Thoracic aorta (tissue), 2 donors: ENCODE measurements around the gene KLHL3. TPM values are rescaled to one million over a fixed set of nuclear protein-coding genes. Genes with fewer than 3 reads are reported as not detected.

ENCODE experiments used
- ATAC-seq: fragments of 150-250 bp; one replicate; pipeline ENCODE4 v1.8.0; 2017; ENCODE audit warnings: low read depth; ENCODE audit not compliant: insufficient number of reproducible peaks, low FRiP score
- DNase-seq: peaks from one replicate; pipeline ENCODE4 v3.0.0-alpha.2; 2020; ENCODE audit warnings: low spot score
- H3K27ac ChIP-seq, 2 donors: fragments of 200-600 bp; sonication (generic); 1 replicate in 1 of 2; 2 replicates in 1 of 2; pipeline ENCODE4 v1.5.1; 2016; ENCODE audit warnings: mild to moderate bottlenecking in 2 of 2, moderate library complexity in 2 of 2
- H3K27me3 ChIP-seq: fragments of 200-600 bp; sonication (generic); replicated peaks from 2 replicates; pipeline ENCODE4 v1.6.0; 2016; ENCODE audit warnings: mild to moderate bottlenecking; ENCODE audit not compliant: insufficient read depth
- H3K36me3 ChIP-seq: fragments of 200-600 bp; sonication (generic); one replicate; pipeline ENCODE4 v1.5.1; 2016
- H3K4me1 ChIP-seq, 2 donors: fragments of 200-600 bp; sonication (generic); 1 replicate in 1 of 2; 2 replicates in 1 of 2; pipeline versions ENCODE4 v1.5.1 to v1.6.0; 2016; ENCODE audit warnings: low read depth in 2 of 2, mild to moderate bottlenecking in 1 of 2; ENCODE audit not compliant: control insufficient read depth in 1 of 2
- H3K4me3 ChIP-seq: fragments of 200-600 bp; sonication (generic); 2 replicates; pipeline ENCODE4 v1.5.1; 2016; ENCODE audit warnings: mild to moderate bottlenecking
- H3K9me3 ChIP-seq: fragments of 200-600 bp; sonication (generic); 2 replicates; pipeline ENCODE4 v1.5.1; 2016
- CTCF ChIP-seq: fragments of 200-600 bp; sonication (generic); IDR thresholded peaks from one replicate; pipeline ENCODE4 v1.5.1; 2019; ENCODE audit warnings: antibody characterized with exemption
- total RNA-seq, 2 donors: library from RNA; depleted of rRNA; stranded (reverse); fragments of >200 nt; gene quantifications; one replicate each; pipeline versions ENCODE4 v1.1.0 to v1.2.3, GENCODE V29; 2016

The KLHL3 gene
- total RNA-seq, 2 donors from 2014 or later, result 9.1 to 12.8 TPM

GRCh38 chr5:137665678-137666460 is 70.0 kb downstream of the KLHL3 start:
- Histone ChIP-seq H3K27me3 (no peaks in the 10 kb centered on the region), H3K27ac (peak overlapping the region; percentile 72 to 88), H3K36me3 (no peaks in the 10 kb centered on the region), H3K4me1 (peaks cover 19 to 29% of the 10 kb centered on the region in 2 donors), H3K4me3 (peak overlapping the region; percentile 47), H3K9me3 (no peaks in the 10 kb centered on the region)
- no peak for DNase-seq
- no peak for TF ChIP-seq CTCF
- ATAC-seq, result peak; percentile 53

GRCh38 chr5:137660349-137660817 is 75.5 kb downstream of the KLHL3 start:
- Histone ChIP-seq H3K36me3 (no peaks in the 10 kb centered on the region), H3K4me1 (peaks cover 11 to 23% of the 10 kb centered on the region in 2 donors), H3K27me3 (no peaks in the 10 kb centered on the region), H3K27ac (peak overlapping the region; percentile 63 to 72), H3K4me3 (no peak overlapping the region), H3K9me3 (no peaks in the 10 kb centered on the region)
- DNase-seq (peak; percentile 33), ATAC-seq (no peak)
- peak; percentile 69 for TF ChIP-seq CTCF

GRCh38 chr5:137659209-137659608 is 76.7 kb downstream of the KLHL3 start:
- no peak for TF ChIP-seq CTCF

GRCh38 chr5:137658324-137658723 is 77.6 kb downstream of the KLHL3 start:
- no peaks in the 10 kb centered on the region for H3K36me3 ChIP-seq
- no peak overlapping the region for H3K27ac ChIP-seq
- H3K4me1 ChIP-seq, result peaks cover 11 to 20% of the 10 kb centered on the region in 2 donors
- ATAC-seq, result no peak
- no peak for TF ChIP-seq CTCF
- H3K9me3 ChIP-seq, result no peaks in the 10 kb centered on the region
- H3K4me3 ChIP-seq, result no peak overlapping the region
- DNase-seq, result no peak
- H3K27me3 ChIP-seq, result no peaks in the 10 kb centered on the region

More at GRCh38 chr5:137659209-137659608, 76.7 kb downstream of the KLHL3 start:
- peak overlapping the region; percentile 29 to 63 for H3K27ac ChIP-seq
- H3K36me3 ChIP-seq, result no peaks in the 10 kb centered on the region
- no peaks in the 10 kb centered on the region for H3K9me3 ChIP-seq
- H3K4me1 ChIP-seq, result peaks cover 11 to 20% of the 10 kb centered on the region in 2 donors
- H3K27me3 ChIP-seq, result no peaks in the 10 kb centered on the region
- DNase-seq (no peak), ATAC-seq (peak; percentile 22)
- no peak overlapping the region for H3K4me3 ChIP-seq

- no peak for ATAC-seq
These were observed 78.8 kb downstream of the KLHL3 start for GRCh38 chr5:137657073-137657472.

More at GRCh38 chr5:137657073-137657472, 78.8 kb downstream of the KLHL3 start:
- no peaks in the 10 kb centered on the region for H3K9me3 ChIP-seq
- H3K27me3 ChIP-seq, result no peaks in the 10 kb centered on the region
- TF ChIP-seq CTCF, result no peak
- H3K36me3 ChIP-seq, result no peaks in the 10 kb centered on the region
- H3K4me3 ChIP-seq, result no peak overlapping the region
- no peak for DNase-seq
- no peak overlapping the region for H3K27ac ChIP-seq
- peaks cover 11 to 20% of the 10 kb centered on the region in 2 donors for H3K4me1 ChIP-seq
